ENCODE results near the gene SC5D.
A peak's percentile ranks its signal among the peaks of the same experiment; 100 is the strongest.

The SC5D gene

GRCh38 chr11:121330614-121331435, 38.3 kb downstream of the SC5D start:
- no peak for DNase-seq

GRCh38 chr11:121334973-121335710, 42.6 kb downstream of the SC5D start:
- peak; percentile 14 for DNase-seq

- DNase-seq: no peak
These were observed 43.8 kb downstream of the SC5D start for GRCh38 chr11:121336279-121336937.

- no peak for DNase-seq
These were observed 44.5 kb downstream of the SC5D start for GRCh38 chr11:121337078-121337477.

GRCh38 chr11:121337740-121338272, 45.2 kb downstream of the SC5D start:
- no peak for DNase-seq

- no peak for DNase-seq
These were observed 46.0 kb downstream of the SC5D start for GRCh38 chr11:121338536-121338935.

- DNase-seq: no peak
These were observed 47.5 kb downstream of the SC5D start for GRCh38 chr11:121340032-121340580.

GRCh38 chr11:121341609-121342008, 49.0 kb downstream of the SC5D start:
- DNase-seq: peak; percentile 48

- DNase-seq: peak; percentile 12
These were observed 52.3 kb downstream of the SC5D start for GRCh38 chr11:121344824-121345223.

- DNase-seq: no peak
These were observed 54.5 kb downstream of the SC5D start for GRCh38 chr11:121347094-121347493.

- DNase-seq: no peak
These were observed 55.2 kb downstream of the SC5D start for GRCh38 chr11:121347813-121348212.

GRCh38 chr11:121348220-121348875, 55.8 kb downstream of the SC5D start:
- no peak for DNase-seq

- no peak for DNase-seq
These were observed 57.2 kb downstream of the SC5D start for GRCh38 chr11:121349790-121350189.

- DNase-seq: no peak
These were observed 57.9 kb downstream of the SC5D start for GRCh38 chr11:121350314-121351082.

GRCh38 chr11:121351083-121351630, 58.6 kb downstream of the SC5D start:
- DNase-seq: no peak

GRCh38 chr11:121352251-121352891, 59.8 kb downstream of the SC5D start:
- DNase-seq: peak; percentile 99

- DNase-seq: no peak
These were observed 61.6 kb downstream of the SC5D start for GRCh38 chr11:121354192-121354591.

- DNase-seq: no peak
These were observed 63.8 kb downstream of the SC5D start for GRCh38 chr11:121356357-121356756.

Measured in NCI-H1105 treated with DMSO at 0.1 percent for 48 hours (cell line).